Endothelial cell of umbilical vein (primary cell): Measurements from ENCODE around the gene SAMD4B.

ENCODE experiments used
- EZH2 ChIP-seq: IDR thresholded peaks from 2 replicates; pipeline ENCODE4 v1.6.1; 2012; ENCODE audit warnings: borderline replicate concordance, low read depth, mild to moderate bottlenecking, moderate library complexity, low read length, inconsistent platforms; ENCODE audit not compliant: severe bottlenecking
- FOS ChIP-seq: IDR thresholded peaks from 2 replicates; pipeline ENCODE4 v1.6.1; 2011; ENCODE audit warnings: mild to moderate bottlenecking, low read length, moderate library complexity, borderline replicate concordance; ENCODE audit not compliant: insufficient read depth
- GATA2 ChIP-seq: IDR thresholded peaks from 2 replicates; pipeline ENCODE4 v1.7.0; 2011; ENCODE audit warnings: low read depth, mild to moderate bottlenecking, moderate library complexity, mixed read lengths, low read length; ENCODE audit not compliant: insufficient read length, insufficient read depth
- JUN ChIP-seq: IDR thresholded peaks from 2 replicates; pipeline ENCODE4 v1.6.1; 2011; ENCODE audit warnings: borderline replicate concordance, low read depth; ENCODE audit not compliant: insufficient read length, insufficient read depth
- POLR2A ChIP-seq: IDR thresholded peaks from 2 replicates; pipeline ENCODE4 v1.6.1; 2012; ENCODE audit warnings: low read depth, mild to moderate bottlenecking, control low read depth, low read length
- POLR2AphosphoS5 ChIP-seq: IDR thresholded peaks from 2 replicates; pipeline ENCODE4 v1.6.1; 2012; ENCODE audit warnings: low read depth, mild to moderate bottlenecking, control low read depth, low read length, moderate library complexity; ENCODE audit not compliant: insufficient read depth
- TF ChIP-seq, protein P1 (sequence below), 2 donors: IDR thresholded peaks; 1 replicate in 1 of 2; 2 replicates in 1 of 2; pipeline ENCODE4 v1.5.1; 2011; ENCODE audit warnings: low read length in 2 of 2, mild to moderate bottlenecking in 2 of 2, moderate library complexity in 2 of 2, control low read depth in 1 of 2, inconsistent platforms in 1 of 2, low read depth in 1 of 2; ENCODE audit not compliant: insufficient read depth in 1 of 2; ENCODE audit errors: extremely low read depth in 1 of 2
- TF ChIP-seq, protein P2 (sequence below): IDR thresholded peaks from 2 replicates; pipeline ENCODE4 v1.6.1; 2011; ENCODE audit not compliant: insufficient read depth, insufficient read length

DNA sequence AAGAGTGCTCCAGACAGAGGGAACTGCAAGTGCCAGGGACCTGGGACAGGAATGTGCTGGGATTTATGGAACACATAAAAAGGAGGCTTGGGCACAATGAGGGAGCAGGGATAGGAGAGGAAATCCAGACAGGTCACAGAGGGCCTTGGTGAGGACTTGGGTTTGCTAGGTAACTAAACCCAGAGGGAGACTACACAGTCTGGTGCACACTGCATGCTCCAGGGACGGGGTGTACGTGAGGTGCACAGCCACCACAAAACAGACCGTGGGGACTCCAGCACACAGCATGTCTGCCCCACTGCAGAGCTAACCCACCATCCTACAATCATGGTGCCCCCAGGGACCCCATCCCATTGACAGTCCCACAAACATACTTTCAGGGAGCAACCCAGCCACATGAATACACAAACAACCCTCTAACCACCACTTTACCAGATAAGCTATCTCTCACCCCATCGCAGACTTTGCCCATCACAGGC lies 58.9 kb downstream of the SAMD4B start:
- TF ChIP-seq, protein P1, sequence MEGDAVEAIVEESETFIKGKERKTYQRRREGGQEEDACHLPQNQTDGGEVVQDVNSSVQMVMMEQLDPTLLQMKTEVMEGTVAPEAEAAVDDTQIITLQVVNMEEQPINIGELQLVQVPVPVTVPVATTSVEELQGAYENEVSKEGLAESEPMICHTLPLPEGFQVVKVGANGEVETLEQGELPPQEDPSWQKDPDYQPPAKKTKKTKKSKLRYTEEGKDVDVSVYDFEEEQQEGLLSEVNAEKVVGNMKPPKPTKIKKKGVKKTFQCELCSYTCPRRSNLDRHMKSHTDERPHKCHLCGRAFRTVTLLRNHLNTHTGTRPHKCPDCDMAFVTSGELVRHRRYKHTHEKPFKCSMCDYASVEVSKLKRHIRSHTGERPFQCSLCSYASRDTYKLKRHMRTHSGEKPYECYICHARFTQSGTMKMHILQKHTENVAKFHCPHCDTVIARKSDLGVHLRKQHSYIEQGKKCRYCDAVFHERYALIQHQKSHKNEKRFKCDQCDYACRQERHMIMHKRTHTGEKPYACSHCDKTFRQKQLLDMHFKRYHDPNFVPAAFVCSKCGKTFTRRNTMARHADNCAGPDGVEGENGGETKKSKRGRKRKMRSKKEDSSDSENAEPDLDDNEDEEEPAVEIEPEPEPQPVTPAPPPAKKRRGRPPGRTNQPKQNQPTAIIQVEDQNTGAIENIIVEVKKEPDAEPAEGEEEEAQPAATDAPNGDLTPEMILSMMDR (IDR thresholded peaks at IDR 0.05; ENCODE audit: extremely low read depth in 1 of 2, insufficient read depth in 1 of 2, low read depth in 1 of 2, low read length in 2 of 2) = no peak
- TF ChIP-seq, protein P2, sequence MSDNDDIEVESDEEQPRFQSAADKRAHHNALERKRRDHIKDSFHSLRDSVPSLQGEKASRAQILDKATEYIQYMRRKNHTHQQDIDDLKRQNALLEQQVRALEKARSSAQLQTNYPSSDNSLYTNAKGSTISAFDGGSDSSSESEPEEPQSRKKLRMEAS = no peak
- TF ChIP-seq POLR2A = no peak
- no peak for TF ChIP-seq JUN
- no peak for TF ChIP-seq EZH2
- TF ChIP-seq POLR2AphosphoS5 = no peak
- TF ChIP-seq FOS = no peak
- TF ChIP-seq GATA2 = no peak
